RWPE2 (cell line): ENCODE data around the gene CRADD.

Experiments used
- ATAC-seq: fragments of 200-7000 bp; cut with Tn5 transposase; 3 replicates; pipeline ENCODE4 v1.9.1; 2021; ENCODE audit warnings: low read depth
- DNase-seq: peaks from one replicate; pipeline ENCODE4 v3.0.0-alpha.2; 2020; ENCODE audit warnings: low spot score
- H3K27ac ChIP-seq: fragments of 450-650 bp; 2 replicates; pipeline ENCODE4 v1.5.1; 2017; ENCODE audit warnings: mild to moderate bottlenecking; ENCODE audit not compliant: poor library complexity, severe bottlenecking
- H3K27me3 ChIP-seq: fragments of 250-450 bp; sonication (Bioruptor Pico); 2 replicates; pipeline ENCODE4 v1.5.1; 2021; ENCODE audit warnings: mild to moderate bottlenecking, moderate library complexity; ENCODE audit not compliant: insufficient read depth, poor library complexity, severe bottlenecking
- H3K36me3 ChIP-seq: fragments of 250-450 bp; sonication (Bioruptor Pico); 2 replicates; pipeline ENCODE4 v1.5.1; 2020; ENCODE audit warnings: low read depth, mild to moderate bottlenecking, moderate library complexity
- H3K4me1 ChIP-seq: fragments of 250-450 bp; sonication (Bioruptor Pico); 2 replicates; pipeline ENCODE4 v1.5.1; 2021; ENCODE audit warnings: mild to moderate bottlenecking, moderate library complexity; ENCODE audit not compliant: insufficient read depth, poor library complexity, severe bottlenecking
- H3K4me3 ChIP-seq: fragments of 250-450 bp; sonication (Bioruptor Pico); 2 replicates; pipeline ENCODE4 v1.5.1; 2021; ENCODE audit warnings: mild to moderate bottlenecking, moderate library complexity; ENCODE audit not compliant: severe bottlenecking
- H3K9me3 ChIP-seq: fragments of 250-450 bp; sonication (Bioruptor Pico); 2 replicates; pipeline ENCODE4 v1.5.1; 2021; ENCODE audit warnings: mild to moderate bottlenecking, moderate library complexity; ENCODE audit not compliant: severe bottlenecking
- CTCF ChIP-seq: fragments of 450-650 bp; IDR thresholded peaks from one replicate; pipeline ENCODE4 v1.5.1; 2017; ENCODE audit warnings: mild to moderate bottlenecking, moderate library complexity; ENCODE audit not compliant: poor library complexity, severe bottlenecking

CRADD gene

GRCh38 chr12:93876360-93876759 is 199.2 kb downstream of the CRADD start:
- no peak overlapping the region for H3K27ac ChIP-seq
- DNase-seq (no peak), ATAC-seq (no peak)
- TF ChIP-seq CTCF: no peak
- no peaks in the 10 kb centered on the region for H3K27me3 ChIP-seq
- no peaks in the 10 kb centered on the region for H3K4me1 ChIP-seq
- H3K36me3 ChIP-seq: no peaks in the 10 kb centered on the region
- H3K4me3 ChIP-seq: no peak overlapping the region
- H3K9me3 ChIP-seq: peaks cover 5% of the 10 kb centered on the region

- H3K4me1 ChIP-seq: no peaks in the 10 kb centered on the region
- no peak for DNase-seq
- peaks cover 3% of the 10 kb centered on the region for H3K9me3 ChIP-seq
- H3K36me3 ChIP-seq: no peaks in the 10 kb centered on the region
- no peak overlapping the region for H3K27ac ChIP-seq
- ATAC-seq: no peak
- TF ChIP-seq CTCF: no peak
- no peak overlapping the region for H3K4me3 ChIP-seq
- H3K27me3 ChIP-seq: no peaks in the 10 kb centered on the region
These were observed 200.3 kb downstream of the CRADD start for GRCh38 chr12:93877446-93877845.

- H3K36me3 ChIP-seq: no peaks in the 10 kb centered on the region
- no peak overlapping the region for H3K4me3 ChIP-seq
- no peak overlapping the region for H3K27ac ChIP-seq
- H3K9me3 ChIP-seq: no peaks in the 10 kb centered on the region
- ATAC-seq (no peak), DNase-seq (no peak)
- TF ChIP-seq CTCF: no peak
- H3K4me1 ChIP-seq: no peaks in the 10 kb centered on the region
- H3K27me3 ChIP-seq: no peaks in the 10 kb centered on the region
These were observed 202.6 kb downstream of the CRADD start for GRCh38 chr12:93879476-93880421.

- Histone ChIP-seq H3K36me3 (no peaks in the 10 kb centered on the region), H3K4me1 (no peaks in the 10 kb centered on the region), H3K9me3 (no peaks in the 10 kb centered on the region), H3K4me3 (no peak overlapping the region), H3K27me3 (no peaks in the 10 kb centered on the region), H3K27ac (no peak overlapping the region)
- no peak for DNase-seq
- TF ChIP-seq CTCF: no peak
- no peak for ATAC-seq
These were observed 203.8 kb downstream of the CRADD start for GRCh38 chr12:93880853-93881522.
